Right atrium auricular region (tissue), 2 donors: ENCODE results near the gene ABR. TPM values are rescaled to one million over a fixed set of nuclear protein-coding genes. Genes with fewer than 3 reads are reported as not detected.

Experiments used
- DNase-seq: peaks from one replicate; pipeline ENCODE4 v3.0.0-alpha.2; 2019; ENCODE audit warnings: low spot score
- H3K27ac ChIP-seq, 2 donors: fragments of 200-600 bp; sonication (generic); 1 replicate in 1 of 2; 2 replicates in 1 of 2; pipeline ENCODE4 v1.5.1; 2016 to 2019
- H3K27me3 ChIP-seq, 2 donors: fragments of 200-600 bp; sonication (generic); one replicate each; pipeline versions ENCODE4 v1.5.1 to v1.6.0; 2017 to 2019
- H3K36me3 ChIP-seq: fragments of 200-600 bp; sonication (generic); one replicate; pipeline ENCODE4 v1.5.1; 2016
- H3K4me1 ChIP-seq, 2 donors: fragments of 200-600 bp; sonication (generic); one replicate each; pipeline versions ENCODE4 v1.5.1 to v1.6.0; 2017 to 2019
- H3K4me3 ChIP-seq, 2 donors: fragments of 200-600 bp; sonication (generic); 1 replicate in 1 of 2; 2 replicates in 1 of 2; pipeline ENCODE4 v1.5.1; 2017 to 2019; ENCODE audit warnings: mild to moderate bottlenecking in 1 of 2, moderate library complexity in 1 of 2
- H3K9me3 ChIP-seq, 2 donors: fragments of 200-600 bp; sonication (generic); one replicate each; pipeline ENCODE4 v1.5.1; 2019
- CTCF ChIP-seq, 2 donors: fragments of 200-600 bp; sonication (generic); IDR thresholded peaks; one replicate each; pipeline ENCODE4 v1.5.1; 2019; ENCODE audit warnings: antibody characterized with exemption in 2 of 2
- total RNA-seq, 2 donors: library from RNA; depleted of rRNA; stranded (reverse); fragments of >200 nt; gene quantifications; one replicate each; pipeline ENCODE4 v1.1.0, GENCODE V29; 2016

The ABR gene
- total RNA-seq: 100 to 1,000 TPM in 1 of 2 donors, 10 to 100 TPM in 1; 94.9 to 116 TPM

- DNase-seq: no peak
- Histone ChIP-seq H3K4me3 (peak within 1 kb of the TSS; percentile 66 to 73), H3K27me3 (no peaks in the 10 kb centered on the region), H3K4me1 (peaks cover 0 to 64% of the 10 kb centered on the region in 2 donors), H3K36me3 (no peaks in the 10 kb centered on the region), H3K27ac (peak within 1 kb of the TSS; percentile 67 to 79), H3K9me3 (no peaks in the 10 kb centered on the region)
- TF ChIP-seq CTCF (IDR thresholded peaks at IDR 0.05): no peak
These were observed at the start of gene ABR for GRCh38 chr17:1179818-1180742. ABR (minus strand) TSS chr17:1179981; CDS start chr17:1179727, 254 bp downstream.

DNA sequence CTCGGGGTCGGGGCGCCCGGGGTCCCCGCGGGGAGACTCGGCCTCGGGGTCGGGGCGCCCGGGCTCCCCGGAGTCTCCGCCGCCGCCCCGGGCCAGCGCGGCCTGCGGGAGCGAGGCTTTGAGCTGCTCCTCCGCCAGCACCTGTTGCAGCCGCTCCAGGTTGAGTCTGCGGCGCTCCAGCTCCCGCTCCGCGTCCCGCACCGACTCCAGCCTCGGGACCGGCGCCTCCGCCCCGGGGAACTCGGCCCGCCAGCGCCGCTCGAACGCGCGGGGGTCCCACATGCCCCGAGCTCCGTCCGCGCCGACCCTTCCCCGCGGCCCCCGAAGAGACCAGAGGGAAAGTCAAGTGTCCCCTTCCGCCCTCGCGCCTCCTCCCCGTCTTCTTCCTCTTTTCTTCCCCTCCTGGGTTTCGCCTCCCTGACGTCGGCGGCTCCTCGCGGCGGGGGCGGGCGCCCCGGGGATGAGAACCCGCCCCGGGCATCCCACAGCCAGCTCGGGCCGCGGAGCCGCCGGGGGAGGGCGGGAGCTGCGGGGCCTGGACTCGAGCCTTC is 49.6 kb upstream of the ABR start:
- DNase-seq: peak; percentile 67
- no peaks in the 10 kb centered on the region for H3K9me3 ChIP-seq
- H3K27ac ChIP-seq: peak overlapping the region; percentile 33 to 41
- peaks cover 3 to 22% of the 10 kb centered on the region in 2 donors for H3K27me3 ChIP-seq
- H3K4me3 ChIP-seq: peak overlapping the region; percentile 30 to 57
- no peaks in the 10 kb centered on the region for H3K36me3 ChIP-seq
- TF ChIP-seq CTCF (IDR thresholded peaks at IDR 0.05): no peak
- H3K4me1 ChIP-seq: peaks cover 0 to 24% of the 10 kb centered on the region in 2 donors

GRCh38 chr17:1228781-1229348 is 49.1 kb upstream of the ABR start:
- Histone ChIP-seq H3K27me3 (peaks cover 3 to 22% of the 10 kb centered on the region in 2 donors), H3K36me3 (no peaks in the 10 kb centered on the region), H3K4me3 (peak overlapping the region; percentile 30 to 57), H3K27ac (peak overlapping the region in 1 of 2 donors; percentile 21), H3K9me3 (no peaks in the 10 kb centered on the region), H3K4me1 (peaks cover 0 to 24% of the 10 kb centered on the region in 2 donors)
- no peak for TF ChIP-seq CTCF (IDR thresholded peaks at IDR 0.05)
- DNase-seq: no peak

DNA sequence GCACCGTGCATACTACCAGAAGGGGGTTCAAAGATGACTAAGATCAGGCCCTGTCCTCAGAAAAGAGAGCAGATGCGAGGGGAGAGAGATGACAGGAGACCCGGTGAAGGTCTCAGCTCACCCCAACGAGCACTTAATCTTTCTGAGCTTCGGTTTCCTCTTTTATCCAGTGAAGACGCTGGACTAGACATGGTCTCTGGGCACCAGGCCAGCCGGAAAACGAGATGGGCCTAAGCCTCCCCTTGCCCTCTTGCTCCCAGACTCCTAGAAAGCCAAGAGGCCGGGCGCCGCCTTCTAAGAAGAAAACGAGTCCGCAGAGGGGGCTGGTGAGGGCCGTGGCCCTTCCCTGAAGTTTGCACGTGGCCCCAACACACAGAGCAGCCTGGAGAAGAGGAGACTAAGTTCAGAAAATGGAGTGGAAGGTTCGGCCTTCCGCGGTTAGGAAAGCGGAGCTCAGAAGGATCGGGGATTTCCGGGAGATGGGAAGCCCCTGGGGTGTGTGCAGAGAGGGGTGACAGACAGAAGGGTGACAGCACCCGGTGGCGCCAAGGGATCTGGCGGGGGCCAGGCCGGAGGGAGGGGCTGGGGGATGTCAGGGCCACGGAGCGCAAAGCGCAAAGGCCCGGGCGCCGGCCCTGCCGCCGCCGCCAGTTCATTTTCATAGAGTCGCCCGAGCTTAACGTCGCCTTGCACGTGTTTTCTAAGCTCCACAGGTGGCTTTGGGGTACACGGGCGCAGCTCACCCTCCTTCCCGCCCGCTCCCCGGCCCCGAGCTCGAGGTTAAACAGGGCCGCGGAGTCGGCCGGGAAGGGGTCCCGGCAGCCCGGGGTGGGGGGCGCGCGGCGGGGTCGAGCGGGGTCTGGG is 48.4 kb upstream of the ABR start:
- H3K27me3 ChIP-seq: peaks cover 3 to 22% of the 10 kb centered on the region in 2 donors
- peaks cover 0 to 24% of the 10 kb centered on the region in 2 donors for H3K4me1 ChIP-seq
- H3K9me3 ChIP-seq: no peaks in the 10 kb centered on the region
- peak overlapping the region in 1 of 2 donors; percentile 21 for H3K27ac ChIP-seq
- DNase-seq: no peak
- H3K4me3 ChIP-seq: peak overlapping the region; percentile 30 to 57
- no peak for TF ChIP-seq CTCF (IDR thresholded peaks at IDR 0.05)
- H3K36me3 ChIP-seq: no peaks in the 10 kb centered on the region

GRCh38 chr17:1227365-1227764 is 47.6 kb upstream of the ABR start:
- TF ChIP-seq CTCF (IDR thresholded peaks at IDR 0.05): no peak
- peaks cover 0 to 24% of the 10 kb centered on the region in 2 donors for H3K4me1 ChIP-seq
- H3K9me3 ChIP-seq: no peaks in the 10 kb centered on the region
- H3K36me3 ChIP-seq: no peaks in the 10 kb centered on the region
- H3K4me3 ChIP-seq: no peak overlapping the region
- no peak for DNase-seq
- peaks cover 3 to 22% of the 10 kb centered on the region in 2 donors for H3K27me3 ChIP-seq
- no peak overlapping the region for H3K27ac ChIP-seq
